ENCODE data around the gene PLPPR5. TPM values are rescaled to one million over a fixed set of nuclear protein-coding genes. Genes with fewer than 3 reads are reported as not detected.
"Not testable (repeated sequence)": the region's sequence is repeated elsewhere in the genome, so short reads cannot be mapped to it uniquely, and the experiment has no call there.

Gene PLPPR5
- not detected for total RNA-seq

GRCh38 chr1:99004861-99005442 lies at the start of gene PLPPR5:
Gene PLPPR5 (minus strand): TSS chr1:99004861. CDS start chr1:99004671, 190 bp downstream.
- no peak for DNase-seq
- H3K4me3 Mint-ChIP-seq = peak within 1 kb of the TSS; percentile 51
- H3K27ac Mint-ChIP-seq = no peak within 1 kb of the TSS
- H3K9me3 Mint-ChIP-seq = no peaks in the 10 kb centered on the region
- H3K36me3 Mint-ChIP-seq (ENCODE audit: low read depth) = no peaks in the 10 kb centered on the region
- CTCF ChIA-PET = no interaction called here
- POLR2A ChIA-PET = no interaction called here
- peaks cover 3% of the 10 kb centered on the region for H3K4me1 Mint-ChIP-seq
- peaks cover 71% of the 10 kb centered on the region for H3K27me3 Mint-ChIP-seq

GRCh38 chr1:99051611-99052283 lies 47.1 kb upstream of the PLPPR5 start:
- no peaks in the 10 kb centered on the region for H3K36me3 Mint-ChIP-seq (ENCODE audit: low read depth)
- H3K9me3 Mint-ChIP-seq = no peaks in the 10 kb centered on the region
- DNase-seq = no peak
- H3K27ac Mint-ChIP-seq = no peak overlapping the region
- no peaks in the 10 kb centered on the region for H3K4me1 Mint-ChIP-seq
- peaks cover 2% of the 10 kb centered on the region for H3K27me3 Mint-ChIP-seq
- ChIA-PET CTCF (no interaction called here), POLR2A (no interaction called here)
- H3K4me3 Mint-ChIP-seq = no peak overlapping the region

- ChIA-PET CTCF (no interaction called here), POLR2A (no interaction called here)
- H3K9me3 Mint-ChIP-seq = no peaks in the 10 kb centered on the region
- H3K4me3 Mint-ChIP-seq = no peak overlapping the region
- H3K36me3 Mint-ChIP-seq (ENCODE audit: low read depth) = no peaks in the 10 kb centered on the region
- no peak overlapping the region for H3K27ac Mint-ChIP-seq
- H3K27me3 Mint-ChIP-seq = no peaks in the 10 kb centered on the region
- H3K4me1 Mint-ChIP-seq = no peaks in the 10 kb centered on the region
- DNase-seq = no peak
Measured at GRCh38 chr1:99049745-99050144, 45.1 kb upstream of the PLPPR5 start.

GRCh38 chr1:99036746-99037145 lies 32.1 kb upstream of the PLPPR5 start:
- H3K4me3 Mint-ChIP-seq; H3K27me3 Mint-ChIP-seq; H3K27ac Mint-ChIP-seq; POLR2A ChIA-PET; CTCF ChIA-PET; H3K4me1 Mint-ChIP-seq; DNase-seq; H3K36me3 Mint-ChIP-seq (ENCODE audit: low read depth): not testable (repeated sequence)
- H3K9me3 Mint-ChIP-seq = peaks cover 17% of the 10 kb centered on the region

GRCh38 chr1:99018313-99018712 lies 13.7 kb upstream of the PLPPR5 start:
- no peak overlapping the region for H3K27ac Mint-ChIP-seq
- POLR2A ChIA-PET = no interaction called here
- DNase-seq = no peak
- no peaks in the 10 kb centered on the region for H3K36me3 Mint-ChIP-seq (ENCODE audit: low read depth)
- H3K4me1 Mint-ChIP-seq = no peaks in the 10 kb centered on the region
- no peak overlapping the region for H3K4me3 Mint-ChIP-seq
- CTCF ChIA-PET = no interaction called here
- H3K9me3 Mint-ChIP-seq = no peaks in the 10 kb centered on the region
- peaks cover 6% of the 10 kb centered on the region for H3K27me3 Mint-ChIP-seq

GRCh38 chr1:99017655-99018054 lies 13.0 kb upstream of the PLPPR5 start:
- no peaks in the 10 kb centered on the region for H3K36me3 Mint-ChIP-seq (ENCODE audit: low read depth)
- no peaks in the 10 kb centered on the region for H3K9me3 Mint-ChIP-seq
- H3K27ac Mint-ChIP-seq = no peak overlapping the region
- H3K27me3 Mint-ChIP-seq = peaks cover 6% of the 10 kb centered on the region
- CTCF ChIA-PET = no interaction called here
- no peaks in the 10 kb centered on the region for H3K4me1 Mint-ChIP-seq
- no peak overlapping the region for H3K4me3 Mint-ChIP-seq
- DNase-seq = no peak
- POLR2A ChIA-PET = no interaction called here

GRCh38 chr1:99010679-99011078 lies 6.0 kb upstream of the PLPPR5 start:
- Mint-ChIP-seq H3K4me3 (no peak overlapping the region), H3K9me3 (no peaks in the 10 kb centered on the region), H3K27me3 (peaks cover 36% of the 10 kb centered on the region), H3K36me3 (ENCODE audit: low read depth) (no peaks in the 10 kb centered on the region), H3K4me1 (no peaks in the 10 kb centered on the region), H3K27ac (no peak overlapping the region)
- no peak for DNase-seq
- POLR2A ChIA-PET = no interaction called here
- CTCF ChIA-PET = no interaction called here

GRCh38 chr1:99007366-99007765 lies 2.7 kb upstream of the PLPPR5 start:
- POLR2A ChIA-PET = no interaction called here
- Mint-ChIP-seq H3K4me1 (peaks cover 3% of the 10 kb centered on the region), H3K27ac (no peak overlapping the region), H3K36me3 (ENCODE audit: low read depth) (no peaks in the 10 kb centered on the region), H3K27me3 (peaks cover 62% of the 10 kb centered on the region), H3K9me3 (no peaks in the 10 kb centered on the region), H3K4me3 (no peak overlapping the region)
- CTCF ChIA-PET = interaction anchor here (0.9 kb wide), 1 partner anchor 13 kb away, joined by 3 read pairs; no protein-coding TSS in a partner anchor
- no peak for DNase-seq

GRCh38 chr1:99005537-99005942 lies 879 bp upstream of the PLPPR5 start:
- CTCF ChIA-PET = no interaction called here
- H3K27me3 Mint-ChIP-seq = peaks cover 67% of the 10 kb centered on the region

GRCh38 chr1:99004254-99004860 lies 304 bp downstream of the PLPPR5 start:
- Mint-ChIP-seq H3K4me3 (peak overlapping the region; percentile 51), H3K36me3 (ENCODE audit: low read depth) (no peaks in the 10 kb centered on the region), H3K27ac (no peak overlapping the region), H3K9me3 (no peaks in the 10 kb centered on the region), H3K27me3 (peaks cover 67% of the 10 kb centered on the region), H3K4me1 (peaks cover 3% of the 10 kb centered on the region)
- peak; percentile 8 for DNase-seq
- POLR2A ChIA-PET = no interaction called here
- CTCF ChIA-PET = no interaction called here

More at GRCh38 chr1:99005537-99005942, 879 bp upstream of the PLPPR5 start:
- POLR2A ChIA-PET = no interaction called here
- H3K4me3 Mint-ChIP-seq = peak overlapping the region; percentile 37
- H3K4me1 Mint-ChIP-seq = peaks cover 3% of the 10 kb centered on the region
- DNase-seq = no peak
- no peak overlapping the region for H3K27ac Mint-ChIP-seq
- no peaks in the 10 kb centered on the region for H3K9me3 Mint-ChIP-seq
- no peaks in the 10 kb centered on the region for H3K36me3 Mint-ChIP-seq (ENCODE audit: low read depth)

GRCh38 chr1:99003581-99004253 lies 944 bp downstream of the PLPPR5 start:
- H3K4me3 Mint-ChIP-seq = no peak overlapping the region
- H3K27me3 Mint-ChIP-seq = peaks cover 62% of the 10 kb centered on the region
- no peaks in the 10 kb centered on the region for H3K9me3 Mint-ChIP-seq
- no peak overlapping the region for H3K27ac Mint-ChIP-seq
- no peak for DNase-seq
- peaks cover 3% of the 10 kb centered on the region for H3K4me1 Mint-ChIP-seq
- no peaks in the 10 kb centered on the region for H3K36me3 Mint-ChIP-seq (ENCODE audit: low read depth)
- ChIA-PET CTCF (no interaction called here), POLR2A (no interaction called here)

GRCh38 chr1:98992844-98993243 lies 11.8 kb downstream of the PLPPR5 start:
- POLR2A ChIA-PET = no interaction called here
- Mint-ChIP-seq H3K4me1 (peaks cover 5% of the 10 kb centered on the region), H3K27me3 (peaks cover 2% of the 10 kb centered on the region)

More at GRCh38 chr1:98992844-98993243, 11.8 kb downstream of the PLPPR5 start:
- Mint-ChIP-seq H3K9me3 (no peaks in the 10 kb centered on the region), H3K4me3 (no peak overlapping the region), H3K36me3 (ENCODE audit: low read depth) (no peaks in the 10 kb centered on the region), H3K27ac (no peak overlapping the region)
- CTCF ChIA-PET = no interaction called here
- DNase-seq = no peak

Measured in activated CD4-positive, alpha-beta T cell treated with anti-CD3 and anti-CD28 coated beads, Interleukin-2, amount 10 ng/mL, durations not matched to agents 7 days and 5 days (primary cell).